Activated naive CD8-positive, alpha-beta T cell treated with anti-CD3 and anti-CD28 coated beads, Interleukin-2, amount 50 U/mL, for 24 hours (primary cell): ENCODE measurements around the gene TAF13.
"Not testable (repeated sequence)": the region's sequence is repeated elsewhere in the genome, so short reads cannot be mapped to it uniquely, and the experiment has no call there.

Source experiments
- ATAC-seq: fragments of 150-1000 bp; cut with Tn5 transposase; one replicate; pipeline ENCODE4 v1.10.0; 2021
- DNase-seq: peaks from one replicate; pipeline ENCODE4 v3.0.0; 2021
- H3K27ac Mint-ChIP-seq: one replicate; pipeline ENCODE4 v1.8.0; 2021; ENCODE audit warnings: mild to moderate bottlenecking, mixed read lengths
- H3K27me3 Mint-ChIP-seq: one replicate; pipeline ENCODE4 v1.8.0; 2021; ENCODE audit warnings: mixed read lengths
- H3K36me3 Mint-ChIP-seq: one replicate; pipeline ENCODE4 v1.8.0; 2021; ENCODE audit warnings: low read depth, mixed read lengths
- H3K4me1 Mint-ChIP-seq: one replicate; pipeline ENCODE4 v1.8.0; 2021; ENCODE audit warnings: mixed read lengths
- H3K4me3 Mint-ChIP-seq: one replicate; pipeline ENCODE4 v1.8.0; 2021; ENCODE audit warnings: mild to moderate bottlenecking, moderate library complexity, mixed read lengths
- H3K9me3 Mint-ChIP-seq: one replicate; pipeline ENCODE4 v1.8.0; 2021; ENCODE audit warnings: mixed read lengths

The TAF13 gene

GRCh38 chr1:109046671-109047070, 29.1 kb downstream of the TAF13 start:
- Mint-ChIP-seq H3K9me3 (no peaks in the 10 kb centered on the region), H3K36me3 (no peaks in the 10 kb centered on the region), H3K4me1 (peaks cover 3% of the 10 kb centered on the region), H3K4me3 (no peak overlapping the region), H3K27me3 (no peaks in the 10 kb centered on the region), H3K27ac (no peak overlapping the region)
- DNase-seq (no peak), ATAC-seq (no peak)

- ATAC-seq = no peak
- H3K4me3 Mint-ChIP-seq = no peak overlapping the region
- H3K27me3 Mint-ChIP-seq = no peaks in the 10 kb centered on the region
- no peak for DNase-seq
- peaks cover 6% of the 10 kb centered on the region for H3K4me1 Mint-ChIP-seq
- H3K36me3 Mint-ChIP-seq = no peaks in the 10 kb centered on the region
- H3K27ac Mint-ChIP-seq = no peak overlapping the region
- no peaks in the 10 kb centered on the region for H3K9me3 Mint-ChIP-seq
These were observed 30.2 kb downstream of the TAF13 start for GRCh38 chr1:109045595-109045994.

GRCh38 chr1:109041621-109042468, 34.0 kb downstream of the TAF13 start, which contains the start of gene WDR47:
Gene WDR47, minus strand, starts transcription at chr1:109042102. Its CDS starts 18,590 bp downstream, at chr1:109023512.
- Mint-ChIP-seq H3K36me3 (no peaks in the 10 kb centered on the region), H3K27ac (peak within 1 kb of the TSS; percentile 83), H3K4me1 (peaks cover 12% of the 10 kb centered on the region), H3K4me3 (peak within 1 kb of the TSS; percentile 85), H3K9me3 (no peaks in the 10 kb centered on the region), H3K27me3 (no peaks in the 10 kb centered on the region)
- ATAC-seq (peak; percentile 98), DNase-seq (peak; percentile 94)

- Mint-ChIP-seq H3K4me3 (peak overlapping the region; percentile 85), H3K27ac (peak overlapping the region; percentile 83), H3K36me3 (no peaks in the 10 kb centered on the region), H3K4me1 (peaks cover 12% of the 10 kb centered on the region), H3K27me3 (no peaks in the 10 kb centered on the region), H3K9me3 (no peaks in the 10 kb centered on the region)
- DNase-seq = peak; percentile 33
- peak; percentile 20 for ATAC-seq
These were observed 34.7 kb downstream of the TAF13 start for GRCh38 chr1:109040989-109041620.

GRCh38 chr1:109040627-109040988, 35.2 kb downstream of the TAF13 start:
- Mint-ChIP-seq H3K4me3 (peak overlapping the region; percentile 85), H3K4me1 (peaks cover 12% of the 10 kb centered on the region), H3K9me3 (no peaks in the 10 kb centered on the region), H3K27ac (peak overlapping the region; percentile 68), H3K27me3 (no peaks in the 10 kb centered on the region), H3K36me3 (no peaks in the 10 kb centered on the region)
- DNase-seq (no peak), ATAC-seq (no peak)

GRCh38 chr1:109034382-109034781, 41.4 kb downstream of the TAF13 start:
- no peak overlapping the region for H3K4me3 Mint-ChIP-seq
- ATAC-seq (no peak), DNase-seq (no peak)
- H3K36me3 Mint-ChIP-seq = no peaks in the 10 kb centered on the region
- no peaks in the 10 kb centered on the region for H3K27me3 Mint-ChIP-seq
- no peak overlapping the region for H3K27ac Mint-ChIP-seq
- no peaks in the 10 kb centered on the region for H3K4me1 Mint-ChIP-seq
- H3K9me3 Mint-ChIP-seq = no peaks in the 10 kb centered on the region

- not testable (repeated sequence) for H3K27ac Mint-ChIP-seq, DNase-seq, H3K36me3 Mint-ChIP-seq, H3K27me3 Mint-ChIP-seq, ATAC-seq, H3K4me1 Mint-ChIP-seq, H3K9me3 Mint-ChIP-seq, H3K4me3 Mint-ChIP-seq
These were observed 46.3 kb downstream of the TAF13 start for GRCh38 chr1:109029493-109029892.

GRCh38 chr1:109027841-109028240, 48.0 kb downstream of the TAF13 start:
- H3K27me3 Mint-ChIP-seq = no peaks in the 10 kb centered on the region
- no peak overlapping the region for H3K27ac Mint-ChIP-seq
- no peak overlapping the region for H3K4me3 Mint-ChIP-seq
- H3K9me3 Mint-ChIP-seq = no peaks in the 10 kb centered on the region
- no peaks in the 10 kb centered on the region for H3K4me1 Mint-ChIP-seq
- ATAC-seq (no peak), DNase-seq (no peak)
- no peaks in the 10 kb centered on the region for H3K36me3 Mint-ChIP-seq

- no peaks in the 10 kb centered on the region for H3K4me1 Mint-ChIP-seq
- H3K4me3 Mint-ChIP-seq = no peak overlapping the region
- no peak for DNase-seq
- no peaks in the 10 kb centered on the region for H3K9me3 Mint-ChIP-seq
- H3K27ac Mint-ChIP-seq = no peak overlapping the region
- H3K36me3 Mint-ChIP-seq = peaks cover 3% of the 10 kb centered on the region
- H3K27me3 Mint-ChIP-seq = no peaks in the 10 kb centered on the region
- no peak for ATAC-seq
These were observed 50.1 kb downstream of the TAF13 start for GRCh38 chr1:109025694-109026093.

GRCh38 chr1:109024646-109025045, 51.2 kb downstream of the TAF13 start:
- ATAC-seq = no peak
- no peak overlapping the region for H3K27ac Mint-ChIP-seq

GRCh38 chr1:109020693-109021257, 55.0 kb downstream of the TAF13 start:
- no peak overlapping the region for H3K4me3 Mint-ChIP-seq
- DNase-seq = no peak
- peaks cover 7% of the 10 kb centered on the region for H3K9me3 Mint-ChIP-seq
- H3K27me3 Mint-ChIP-seq = no peaks in the 10 kb centered on the region
- ATAC-seq = no peak
- H3K4me1 Mint-ChIP-seq = no peaks in the 10 kb centered on the region
- no peak overlapping the region for H3K27ac Mint-ChIP-seq
- H3K36me3 Mint-ChIP-seq = peaks cover 22% of the 10 kb centered on the region

More at GRCh38 chr1:109024646-109025045, 51.2 kb downstream of the TAF13 start:
- Mint-ChIP-seq H3K9me3 (no peaks in the 10 kb centered on the region), H3K4me1 (no peaks in the 10 kb centered on the region), H3K27me3 (no peaks in the 10 kb centered on the region), H3K4me3 (no peak overlapping the region), H3K36me3 (peaks cover 4% of the 10 kb centered on the region)
- DNase-seq = no peak

- H3K4me1 Mint-ChIP-seq, DNase-seq, ATAC-seq, H3K4me3 Mint-ChIP-seq, H3K27me3 Mint-ChIP-seq, H3K9me3 Mint-ChIP-seq, H3K27ac Mint-ChIP-seq: not testable (repeated sequence)
- peaks cover 26% of the 10 kb centered on the region for H3K36me3 Mint-ChIP-seq
These were observed 58.1 kb downstream of the TAF13 start for GRCh38 chr1:109017719-109018118.

GRCh38 chr1:109017134-109017533, 58.7 kb downstream of the TAF13 start:
- Mint-ChIP-seq H3K36me3 (peaks cover 24% of the 10 kb centered on the region), H3K27ac (no peak overlapping the region), H3K9me3 (peaks cover 7% of the 10 kb centered on the region), H3K4me3 (no peak overlapping the region), H3K4me1 (no peaks in the 10 kb centered on the region), H3K27me3 (no peaks in the 10 kb centered on the region)
- ATAC-seq (no peak), DNase-seq (no peak)
